Transverse colon (tissue), 4 donors: ENCODE data around the gene ENPP7. TPM values are rescaled to one million over a fixed set of nuclear protein-coding genes. Genes with fewer than 3 reads are reported as not detected.

Source experiments
- DNase-seq: peaks from one replicate; pipeline ENCODE4 v3.0.0-alpha.2; 2019
- H3K27ac ChIP-seq, 4 donors: fragments of 200-600 bp; sonication (generic); 2 replicates each; pipeline ENCODE4 v1.5.1; 2016 to 2018; ENCODE audit warnings: inconsistent platforms in 4 of 4
- H3K27me3 ChIP-seq: fragments of 200-600 bp; sonication (generic); 2 replicates; pipeline ENCODE4 v1.5.1; 2017; ENCODE audit warnings: inconsistent platforms
- H3K36me3 ChIP-seq, 4 donors: fragments of 200-600 bp; sonication (generic); 2 replicates each; pipeline ENCODE4 v1.5.1; 2017 to 2019; ENCODE audit warnings: inconsistent platforms in 4 of 4
- H3K4me1 ChIP-seq, 4 donors: fragments of 200-600 bp; sonication (generic); 2 replicates each; pipeline ENCODE4 v1.5.1; 2017 to 2020; ENCODE audit warnings: inconsistent platforms in 4 of 4
- H3K4me3 ChIP-seq, 4 donors: fragments of 200-600 bp; sonication (generic); 1 replicate in 1 of 4; 2 replicates in 3 of 4; pipeline versions ENCODE4 v1.5.1 to v1.6.1; 2017 to 2019; ENCODE audit warnings: inconsistent platforms in 4 of 4
- H3K9me3 ChIP-seq, 2 donors: fragments of 200-600 bp; sonication (generic); 2 replicates each; pipeline ENCODE4 v1.5.1; 2017 to 2019; ENCODE audit warnings: inconsistent platforms in 2 of 2
- EP300 ChIP-seq: sonication (generic); formaldehyde crosslinking; IDR thresholded peaks from one replicate; pipeline ENCODE4 v1.6.1; 2017; ENCODE audit warnings: antibody characterized with exemption, low read depth
- POLR2A ChIP-seq: fragments of 450-650 bp; IDR thresholded peaks from one replicate; pipeline ENCODE4 v1.6.1; 2016; ENCODE audit warnings: antibody characterized with exemption, mild to moderate bottlenecking, moderate library complexity
- POLR2AphosphoS5 ChIP-seq, 3 donors: sonication (generic); formaldehyde crosslinking; IDR thresholded peaks; one replicate each; pipeline ENCODE4 v1.6.1; 2016; ENCODE audit warnings: antibody characterized with exemption in 3 of 3
- WGBS, 2 donors: methylation state at CpG; one replicate each; pipeline ENCODE4 v1.1.5; 2018; ENCODE audit warnings: low coverage in 1 of 2; 5-methylcytosine and 5-hydroxymethylcytosine counted together
- in situ Hi-C, 4 donors: fragments of 200-750 bp; cut with MboI; loops; one replicate each; pipeline versions ENCODE4 v1.15.0 to v1.15.1; 2017; ENCODE audit warnings: low sequenced_read_pairs in 3 of 4, low pct_ligation_motif_present in 1 of 4, low pct_unique_long_range_greater_than_20kb in 1 of 4
- intact Hi-C: fragments of 100-400 bp; cut with DNase I; formaldehyde crosslinking; loops from one replicate; pipeline ENCODE4 v1.15.1; 2023; ENCODE audit warnings: low total_unique reads
- total RNA-seq, 4 donors: library from RNA; depleted of rRNA; stranded (reverse); fragments of >200 nt; gene quantifications; one replicate each; pipeline ENCODE4 v1.1.0, GENCODE V29; 2016
- TF ChIP-seq, protein P1 (sequence below), 5 experiments: fragments of 200-600 bp in 3 of 5; fragments of 450-650 bp in 2 of 5; sonication (generic) in 3 of 5; IDR thresholded peaks; 1 replicate in 2 of 5; 2 replicates in 3 of 5; pipeline ENCODE4 v1.5.1; 2016 to 2017; ENCODE audit warnings: antibody characterized with exemption in 5 of 5, inconsistent platforms in 3 of 5, mild to moderate bottlenecking in 2 of 5, moderate library complexity in 1 of 5

Gene ENPP7
- total RNA-seq, 4 donors from 2014 or later: 0.16 TPM; not detected in 3

DNA sequence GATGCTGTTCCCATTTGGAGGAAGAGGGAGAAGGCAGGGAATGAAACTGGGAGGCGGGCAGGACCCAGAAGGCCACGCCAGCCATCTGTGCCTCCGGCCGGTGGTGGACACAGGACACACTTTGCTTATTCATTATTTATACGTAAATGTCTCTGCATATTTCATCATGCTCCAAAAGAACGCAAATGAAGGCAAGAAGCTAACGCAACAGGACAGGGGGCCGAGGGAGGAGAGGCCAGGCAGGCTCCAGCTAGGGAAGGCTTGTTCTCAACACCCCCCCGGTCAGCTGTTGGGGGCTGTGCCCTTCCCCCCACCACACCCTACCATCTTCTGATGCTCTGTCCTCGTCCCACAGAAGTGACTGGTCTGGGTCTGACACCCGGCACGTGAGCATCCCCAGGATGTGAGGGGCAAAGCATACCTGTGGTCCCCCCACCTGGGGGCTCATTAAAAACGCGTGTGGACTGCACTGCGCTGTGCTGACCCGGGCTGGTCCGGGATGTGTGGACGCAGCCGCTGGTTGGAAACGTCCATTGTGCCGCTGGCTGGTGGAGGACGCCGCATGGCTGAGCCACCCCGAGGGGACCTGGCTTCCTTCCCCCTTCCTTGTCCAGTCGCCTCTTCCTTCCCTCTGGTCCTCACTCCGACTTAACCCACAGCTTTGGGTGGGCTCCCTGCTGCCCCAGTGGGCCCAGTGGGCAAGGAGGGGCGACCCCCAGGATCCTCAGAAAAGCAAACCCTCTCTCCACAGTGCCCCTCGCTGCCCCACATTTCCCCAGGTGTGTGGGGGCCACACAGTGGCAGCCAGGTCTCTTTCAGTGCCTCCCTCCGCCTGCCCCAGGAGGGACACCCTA, 46.4 kb upstream of the ENPP7 start:
- peaks cover 28% of the 10 kb centered on the region for H3K27me3 ChIP-seq
- WGBS, 2 donors: 74% methylated on average over 28 of the region's 29 CpGs; no CpG with 5 or more reads in 1 of the 2 donors
- no peaks in the 10 kb centered on the region for H3K4me1 ChIP-seq
- H3K36me3 ChIP-seq: no peaks in the 10 kb centered on the region
- H3K27ac ChIP-seq: no peak overlapping the region
- no peaks in the 10 kb centered on the region for H3K9me3 ChIP-seq
- DNase-seq: no peak
- intact Hi-C loops (no loop called here), in situ Hi-C loops (no loop called here)
- TF ChIP-seq, protein P1, sequence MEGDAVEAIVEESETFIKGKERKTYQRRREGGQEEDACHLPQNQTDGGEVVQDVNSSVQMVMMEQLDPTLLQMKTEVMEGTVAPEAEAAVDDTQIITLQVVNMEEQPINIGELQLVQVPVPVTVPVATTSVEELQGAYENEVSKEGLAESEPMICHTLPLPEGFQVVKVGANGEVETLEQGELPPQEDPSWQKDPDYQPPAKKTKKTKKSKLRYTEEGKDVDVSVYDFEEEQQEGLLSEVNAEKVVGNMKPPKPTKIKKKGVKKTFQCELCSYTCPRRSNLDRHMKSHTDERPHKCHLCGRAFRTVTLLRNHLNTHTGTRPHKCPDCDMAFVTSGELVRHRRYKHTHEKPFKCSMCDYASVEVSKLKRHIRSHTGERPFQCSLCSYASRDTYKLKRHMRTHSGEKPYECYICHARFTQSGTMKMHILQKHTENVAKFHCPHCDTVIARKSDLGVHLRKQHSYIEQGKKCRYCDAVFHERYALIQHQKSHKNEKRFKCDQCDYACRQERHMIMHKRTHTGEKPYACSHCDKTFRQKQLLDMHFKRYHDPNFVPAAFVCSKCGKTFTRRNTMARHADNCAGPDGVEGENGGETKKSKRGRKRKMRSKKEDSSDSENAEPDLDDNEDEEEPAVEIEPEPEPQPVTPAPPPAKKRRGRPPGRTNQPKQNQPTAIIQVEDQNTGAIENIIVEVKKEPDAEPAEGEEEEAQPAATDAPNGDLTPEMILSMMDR (IDR thresholded peaks at IDR 0.05): no peak
- TF ChIP-seq EP300 (no peak), POLR2AphosphoS5 (IDR thresholded peaks at IDR 0.05) (no peak), POLR2A (no peak)
- no peak overlapping the region for H3K4me3 ChIP-seq

DNA sequence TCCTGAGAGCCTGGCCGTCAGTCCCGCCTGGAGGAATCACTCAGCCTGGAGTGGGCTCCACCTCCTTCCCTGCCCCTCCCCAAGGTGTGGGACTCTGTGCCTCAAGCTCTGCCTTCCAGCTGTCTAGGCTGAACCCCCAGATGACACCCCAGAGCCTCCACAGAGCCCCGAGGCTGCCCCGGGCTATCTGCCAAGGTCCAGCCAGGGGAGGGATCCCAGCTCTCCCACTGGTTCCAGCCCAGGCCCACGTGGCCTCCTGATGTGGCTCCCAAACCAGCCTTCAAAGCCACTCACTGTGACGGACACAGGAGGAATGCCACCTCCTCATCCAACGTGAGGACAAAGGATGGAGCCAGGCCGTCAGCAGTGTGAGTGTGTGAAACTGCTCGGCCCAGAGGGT, 45.6 kb upstream of the ENPP7 start:
- 47% methylated on average over 9 of the region's 9 CpGs; no CpG with 5 or more reads in 1 of the 2 donors for WGBS, 2 donors
- no peak for DNase-seq
- intact Hi-C loops (no loop called here), in situ Hi-C loops (no loop called here)
- no peaks in the 10 kb centered on the region for H3K36me3 ChIP-seq
- no peaks in the 10 kb centered on the region for H3K4me1 ChIP-seq
- no peak overlapping the region for H3K27ac ChIP-seq
- H3K9me3 ChIP-seq: no peaks in the 10 kb centered on the region
- no peak overlapping the region for H3K4me3 ChIP-seq
- peaks cover 28% of the 10 kb centered on the region for H3K27me3 ChIP-seq
- TF ChIP-seq EP300 (no peak), POLR2A (no peak), POLR2AphosphoS5 (IDR thresholded peaks at IDR 0.05) (no peak)
- TF ChIP-seq, protein P1 (IDR thresholded peaks at IDR 0.05): no peak

DNA sequence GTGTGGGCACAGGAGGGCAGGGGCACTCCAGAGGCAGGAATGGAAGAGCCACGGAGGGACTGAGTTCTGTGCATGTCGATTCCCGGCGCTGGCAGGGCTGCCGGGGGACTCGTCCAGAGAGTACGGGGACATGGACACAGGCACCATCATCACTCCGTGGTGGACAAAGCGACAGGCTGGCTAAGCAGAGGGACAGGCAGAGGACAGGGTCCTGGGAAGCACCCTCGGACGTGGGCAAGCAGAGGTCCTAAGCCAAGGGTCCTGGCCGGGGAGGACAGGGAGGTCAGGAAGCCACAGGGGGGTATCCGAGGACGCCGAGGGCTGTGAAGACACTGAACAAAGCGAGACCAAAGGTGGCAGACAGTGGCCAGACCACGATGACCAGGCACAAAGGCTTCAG, 44.3 kb upstream of the ENPP7 start:
- H3K4me1 ChIP-seq: peaks cover 0 to 3% (median 2%) of the 10 kb centered on the region in 4 donors
- 65 to 82% methylated on average over 5 to 17 of the region's 17 CpGs for WGBS, 2 donors
- H3K9me3 ChIP-seq: no peaks in the 10 kb centered on the region
- H3K36me3 ChIP-seq: no peaks in the 10 kb centered on the region
- no peak overlapping the region for H3K27ac ChIP-seq
- peaks cover 19% of the 10 kb centered on the region for H3K27me3 ChIP-seq
- intact Hi-C loops: no loop called here
- TF ChIP-seq POLR2AphosphoS5 (IDR thresholded peaks at IDR 0.05) (no peak), POLR2A (no peak), EP300 (no peak)
- TF ChIP-seq, protein P1 (IDR thresholded peaks at IDR 0.05): no peak
- H3K4me3 ChIP-seq: no peak overlapping the region
- no peak for DNase-seq
- in situ Hi-C loops: no loop called here

DNA sequence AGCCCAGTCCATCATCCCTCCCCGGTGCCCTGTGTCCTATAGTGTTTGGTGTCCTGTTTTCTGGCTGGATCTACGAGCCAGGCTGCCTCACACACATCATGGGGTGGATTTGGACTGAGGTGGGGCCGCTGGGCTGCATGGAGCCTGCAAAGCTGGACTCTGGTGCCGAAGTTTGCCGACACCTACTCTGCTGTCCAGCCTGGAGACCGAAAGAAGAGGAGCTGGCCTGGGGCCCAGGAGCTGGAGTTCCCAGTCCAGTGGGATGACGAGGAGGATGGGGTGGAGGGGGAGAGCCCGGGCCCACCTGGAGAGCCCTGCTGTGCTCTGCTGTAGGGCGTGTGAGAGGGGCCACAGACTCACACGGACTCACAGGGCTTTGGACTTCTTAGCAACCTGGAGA, 40.3 kb upstream of the ENPP7 start:
- H3K27me3 ChIP-seq: peaks cover 6% of the 10 kb centered on the region
- H3K9me3 ChIP-seq: no peaks in the 10 kb centered on the region
- H3K27ac ChIP-seq: no peak overlapping the region
- no peaks in the 10 kb centered on the region for H3K36me3 ChIP-seq
- TF ChIP-seq POLR2AphosphoS5 (IDR thresholded peaks at IDR 0.05) (no peak), EP300 (no peak), POLR2A (no peak)
- TF ChIP-seq, protein P1 (IDR thresholded peaks at IDR 0.05): no peak
- in situ Hi-C loops (no loop called here), intact Hi-C loops (no loop called here)
- WGBS, 2 donors: 68% methylated on average over 10 of the region's 10 CpGs; no CpG with 5 or more reads in 1 of the 2 donors
- DNase-seq: no peak
- H3K4me3 ChIP-seq: no peak overlapping the region
- peaks cover 0 to 11% (median 7%) of the 10 kb centered on the region in 4 donors for H3K4me1 ChIP-seq
